GM21526 (cell line): ENCODE measurements around the gene MPRIP.

ENCODE experiments used
- ATAC-seq: cut with Tn5 transposase; IDR thresholded peaks from one replicate; pipeline ENCODE4 v1.9.1; 2021; ENCODE audit warnings: moderate library complexity; ENCODE audit not compliant: unreplicated experiment, low FRiP score

MPRIP gene

DNA sequence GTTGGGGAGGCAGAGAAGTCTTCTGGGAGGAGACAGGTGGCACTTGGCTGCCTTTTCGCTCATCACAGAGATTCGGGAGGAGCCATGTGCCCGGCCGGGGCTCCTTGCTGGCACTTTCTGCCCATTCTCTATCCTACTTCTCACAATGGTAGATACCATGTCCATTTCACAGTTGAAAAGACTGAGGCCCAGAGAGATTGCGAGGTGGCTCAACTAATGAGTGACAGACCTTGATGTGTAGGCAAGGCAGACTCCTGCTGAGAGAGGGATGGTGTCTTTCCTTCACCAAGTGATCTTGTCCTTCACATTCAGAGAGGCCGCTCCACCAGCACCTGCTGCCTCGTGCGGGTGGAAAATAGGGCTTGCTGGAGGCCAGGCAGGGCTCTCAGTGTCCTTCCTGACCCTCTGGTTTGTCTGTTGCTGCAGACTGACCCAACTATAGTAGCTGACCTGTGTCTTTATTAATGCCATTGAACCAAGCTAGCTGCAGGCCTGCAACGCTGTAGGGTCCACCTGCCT lies 42.1 kb downstream of the MPRIP start:
- no peak for ATAC-seq

DNA sequence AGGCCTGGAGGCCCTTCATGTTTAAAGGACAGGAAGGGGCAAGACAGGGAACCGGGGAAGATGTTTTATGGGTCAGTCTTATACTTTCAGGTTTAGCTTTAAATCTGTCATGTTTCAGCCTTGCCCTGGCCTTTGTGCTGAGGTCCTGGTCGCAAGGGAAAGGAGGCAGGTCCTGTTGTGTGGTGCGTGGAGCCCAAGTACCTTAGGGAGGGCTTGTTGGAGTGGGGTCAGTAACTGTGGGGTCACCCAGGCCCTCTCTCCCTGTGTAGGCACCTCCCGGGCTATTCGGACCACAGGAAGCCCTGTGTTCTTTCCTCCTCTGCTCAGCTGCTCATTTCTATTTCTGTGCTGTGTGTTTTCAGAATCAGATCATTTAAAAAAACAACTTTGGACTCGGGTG lies 42.7 kb downstream of the MPRIP start:
- ATAC-seq = no peak

DNA sequence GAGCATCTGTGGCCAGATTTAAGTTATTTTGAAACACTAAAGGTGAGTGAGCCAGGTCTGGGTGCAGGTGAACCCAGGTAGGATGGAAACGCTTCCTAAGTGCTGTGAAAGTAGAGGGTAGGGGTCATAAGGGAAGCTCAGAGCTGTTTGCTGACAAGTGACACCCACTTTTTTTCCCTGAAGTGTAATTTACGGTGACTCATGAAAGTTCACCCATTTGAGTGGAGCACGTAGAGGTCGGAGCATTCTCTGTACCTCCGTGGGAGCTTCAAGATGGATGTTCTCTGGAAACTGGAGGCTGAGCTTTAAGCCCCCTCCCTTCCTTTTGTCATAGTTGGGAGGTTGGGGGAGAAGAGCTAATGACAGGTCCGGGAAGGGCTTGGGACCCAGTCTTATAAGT lies 44.3 kb downstream of the MPRIP start:
- no peak for ATAC-seq

DNA sequence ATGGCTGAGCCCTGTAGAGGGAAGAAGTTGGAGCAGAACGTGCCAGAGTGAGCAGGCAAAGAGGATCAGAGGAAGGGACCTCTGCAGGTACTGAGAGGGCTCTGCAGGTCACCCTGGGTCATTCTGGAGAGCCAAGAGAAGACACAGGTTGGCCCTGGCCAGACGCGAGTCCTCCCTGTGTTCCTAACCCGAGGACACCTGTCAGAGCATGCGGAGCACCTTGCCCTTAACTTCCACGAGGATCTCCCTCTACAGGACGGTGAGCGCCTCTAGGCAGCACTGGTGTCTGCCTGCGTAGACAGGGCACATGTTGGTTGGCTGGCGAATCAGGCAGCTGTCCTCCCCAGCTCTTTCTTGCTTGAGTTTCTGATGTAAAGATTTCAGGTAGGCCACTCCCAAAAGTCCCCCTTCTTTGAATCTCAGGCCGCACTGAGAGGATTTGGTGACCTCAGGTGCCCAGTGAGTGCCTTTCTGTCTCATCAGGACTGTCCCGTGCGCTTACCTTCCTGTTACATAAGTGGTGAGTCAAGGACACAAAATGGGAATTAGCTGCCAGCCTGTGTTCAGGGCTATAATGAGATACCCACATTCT lies 45.3 kb downstream of the MPRIP start:
- ATAC-seq = no peak

DNA sequence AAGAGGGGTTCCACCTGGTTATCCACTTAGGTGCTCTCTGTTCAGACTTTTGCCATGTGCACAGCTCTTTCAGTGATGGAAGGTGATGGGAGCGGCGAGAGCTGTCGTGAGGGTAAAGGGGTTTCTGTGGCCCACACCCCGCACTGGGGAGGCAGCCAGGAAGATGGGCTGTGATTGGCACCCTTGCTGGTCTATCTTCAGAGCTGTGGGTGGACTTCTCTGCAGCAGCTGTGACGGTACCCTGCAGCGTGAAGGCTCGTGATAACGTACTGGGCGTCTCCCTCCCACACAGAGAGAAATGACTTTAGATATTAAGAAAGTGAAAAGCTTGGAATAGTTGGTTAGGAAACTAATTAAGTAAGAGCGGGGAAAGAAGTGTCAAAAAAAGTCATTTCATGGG lies 45.8 kb downstream of the MPRIP start:
- ATAC-seq = no peak

DNA sequence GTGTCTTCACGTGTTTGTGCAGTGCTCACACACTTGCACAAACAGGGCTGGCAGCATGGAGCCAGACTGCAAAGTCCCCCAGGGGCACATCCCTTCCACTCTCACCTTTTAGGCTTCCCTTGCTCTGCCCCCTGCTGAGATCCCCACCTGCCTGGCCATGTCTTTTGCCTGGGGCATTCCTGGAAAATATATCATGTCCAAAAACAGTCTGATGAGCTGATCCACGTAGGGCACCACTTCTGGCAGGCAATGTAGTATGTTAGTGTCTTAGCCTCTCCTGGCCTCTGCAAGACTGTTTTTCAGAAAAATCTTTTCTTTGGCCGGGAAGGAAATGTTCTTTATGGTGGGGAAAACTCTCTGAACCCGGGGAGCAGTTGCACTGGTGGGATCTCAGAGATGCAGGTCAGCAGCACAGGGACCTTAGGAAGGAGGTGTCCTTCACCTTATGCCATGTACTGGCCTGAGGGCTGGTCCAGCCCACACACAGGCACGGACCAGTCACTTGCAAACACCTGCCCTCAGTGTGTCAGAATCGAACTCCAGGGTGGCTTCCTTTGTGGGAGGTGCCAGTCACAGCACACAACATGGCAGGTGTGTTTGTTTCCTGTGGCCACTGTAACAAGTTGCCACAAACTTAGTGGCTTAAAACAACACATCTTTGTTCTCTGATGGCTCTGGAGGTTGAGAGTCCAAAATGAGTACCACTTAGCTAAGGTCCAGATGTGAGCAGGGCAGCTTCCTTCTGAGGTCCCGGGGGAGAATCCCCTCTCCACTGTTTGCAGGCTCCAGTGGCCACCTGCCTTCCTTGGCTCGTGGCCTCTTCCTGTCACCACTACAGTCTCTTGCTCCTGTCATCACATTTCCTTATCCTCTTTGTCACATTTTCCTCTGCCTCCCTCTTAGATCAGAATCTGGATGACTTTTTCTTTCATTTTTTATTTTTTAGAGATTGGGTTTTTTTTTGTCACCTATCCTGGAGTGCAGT lies 46.6 kb downstream of the MPRIP start:
- no peak for ATAC-seq

DNA sequence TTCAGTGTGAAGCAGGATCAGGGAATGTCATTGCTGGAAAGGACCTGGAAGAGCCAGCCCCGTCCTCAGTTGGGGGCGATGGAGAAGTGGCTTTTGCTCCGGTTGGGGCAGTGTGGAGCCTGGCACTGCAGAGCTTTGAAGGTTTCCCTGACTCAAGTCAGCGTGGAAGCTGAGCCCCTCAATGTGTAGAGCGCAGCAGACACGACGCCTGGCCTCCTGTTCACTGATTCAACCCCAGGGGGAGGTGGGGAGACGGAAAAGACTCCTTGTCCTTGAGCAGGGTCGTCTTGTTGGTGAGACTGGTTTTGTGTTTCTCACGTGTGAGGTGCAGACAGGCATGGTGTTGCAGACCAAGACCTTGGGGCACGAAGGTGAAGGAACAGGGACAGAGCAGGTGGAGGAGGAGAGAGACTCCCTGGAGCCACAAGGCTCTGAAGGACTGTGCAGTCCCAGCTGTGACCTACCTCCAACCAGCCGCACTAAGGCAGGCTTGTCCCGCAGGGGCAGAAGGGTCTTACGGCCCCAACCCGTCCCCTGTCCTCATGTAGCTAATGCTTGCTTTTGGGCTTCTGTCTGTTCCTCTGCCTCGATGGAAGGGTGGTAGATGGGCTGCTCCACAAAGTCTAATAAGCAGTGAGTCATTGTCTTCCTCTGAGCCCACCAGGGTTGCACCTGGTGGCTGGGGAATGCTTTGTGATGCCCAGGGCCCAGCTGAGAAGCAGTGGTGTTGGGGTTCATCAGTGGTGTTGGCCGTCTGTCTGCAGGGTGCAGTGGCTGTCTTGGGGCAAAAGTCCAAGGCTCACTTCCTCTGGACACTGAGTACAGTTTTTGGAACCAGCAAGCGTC lies 47.8 kb downstream of the MPRIP start:
- ATAC-seq = no peak

DNA sequence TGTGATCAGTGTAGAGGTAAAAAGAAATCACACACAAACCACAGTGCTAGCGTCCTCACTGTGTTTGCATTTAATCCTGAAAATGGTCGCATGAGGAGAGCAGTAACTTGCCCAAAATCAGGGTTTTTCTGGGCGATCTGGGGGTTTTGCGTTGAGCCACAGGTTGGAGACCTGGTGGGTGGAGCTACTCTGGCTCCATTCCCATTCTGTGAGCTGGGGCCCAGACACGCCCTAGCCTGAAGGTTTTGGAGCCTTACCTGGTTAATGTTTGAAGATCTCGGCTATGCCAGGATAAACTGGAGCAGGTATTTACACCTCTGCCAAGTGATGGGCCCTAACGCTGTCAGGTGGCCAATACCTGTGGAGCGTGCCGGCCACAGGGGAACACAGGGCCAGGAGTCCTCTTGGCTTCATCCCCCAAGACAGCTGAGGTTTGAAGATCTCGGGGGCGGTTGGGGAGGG lies 48.4 kb downstream of the MPRIP start:
- ATAC-seq = no peak

DNA sequence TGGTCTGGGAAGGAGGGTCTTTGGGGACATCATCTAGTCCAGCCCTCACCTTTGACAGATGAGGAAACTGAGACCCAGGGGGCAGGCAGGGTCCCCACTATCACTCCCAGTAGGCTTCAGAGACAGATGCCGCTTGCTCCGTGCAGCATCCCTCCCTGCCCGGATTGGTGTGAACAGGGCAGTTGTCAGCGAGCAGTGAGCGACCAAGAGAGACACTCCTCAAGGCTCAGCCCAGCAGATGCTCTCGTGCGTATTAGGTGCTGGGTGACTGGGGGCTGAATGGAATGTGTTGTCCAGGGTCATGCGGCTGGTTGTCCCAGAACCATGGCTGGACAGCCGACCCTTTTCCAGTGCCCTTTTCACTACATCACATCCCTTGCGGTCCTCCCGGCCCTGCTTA lies 49.0 kb downstream of the MPRIP start:
- no peak for ATAC-seq

DNA sequence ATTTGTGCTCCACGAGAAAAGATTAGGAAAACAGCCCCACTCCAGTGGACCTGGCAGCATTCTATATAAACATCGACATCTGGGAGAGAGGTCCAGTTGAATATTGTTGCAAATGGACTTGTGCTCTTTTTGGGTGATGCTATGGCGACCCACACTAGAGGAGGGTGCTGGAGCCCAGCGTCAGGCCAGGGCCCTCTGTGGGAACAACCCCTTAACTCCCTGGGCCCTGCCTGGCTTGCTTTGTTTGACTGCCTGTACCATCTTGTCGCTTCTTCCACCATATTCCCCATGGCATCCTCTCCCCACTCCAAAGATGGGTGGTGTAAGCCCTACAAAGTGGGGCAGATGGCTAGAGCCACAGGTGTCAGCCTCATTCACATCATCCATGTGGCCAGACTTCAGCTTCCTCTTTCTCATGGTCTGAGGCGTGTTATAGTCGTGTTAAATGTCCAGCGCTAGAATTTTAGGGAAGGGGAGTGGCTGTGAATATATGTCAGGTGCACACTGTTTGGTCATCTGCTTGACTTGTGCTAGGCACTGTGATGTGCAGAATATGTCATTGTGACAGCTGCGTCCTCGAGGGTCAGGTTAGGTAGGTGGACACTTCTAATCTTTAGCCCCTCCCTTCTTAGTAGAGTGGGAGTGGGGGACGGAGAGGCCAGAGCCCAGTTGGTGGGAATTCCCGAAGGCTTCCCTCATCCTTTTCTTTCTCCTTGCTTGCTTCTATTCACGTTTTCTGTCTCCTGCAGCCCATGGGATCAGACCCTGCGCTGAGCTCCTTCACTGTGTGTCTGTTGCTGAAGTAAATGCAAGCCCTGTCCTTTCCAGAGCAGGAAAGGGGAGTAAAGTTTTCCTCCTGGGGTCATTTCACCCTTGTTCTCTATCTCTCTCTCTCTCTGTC lies 49.8 kb downstream of the MPRIP start:
- no peak for ATAC-seq

DNA sequence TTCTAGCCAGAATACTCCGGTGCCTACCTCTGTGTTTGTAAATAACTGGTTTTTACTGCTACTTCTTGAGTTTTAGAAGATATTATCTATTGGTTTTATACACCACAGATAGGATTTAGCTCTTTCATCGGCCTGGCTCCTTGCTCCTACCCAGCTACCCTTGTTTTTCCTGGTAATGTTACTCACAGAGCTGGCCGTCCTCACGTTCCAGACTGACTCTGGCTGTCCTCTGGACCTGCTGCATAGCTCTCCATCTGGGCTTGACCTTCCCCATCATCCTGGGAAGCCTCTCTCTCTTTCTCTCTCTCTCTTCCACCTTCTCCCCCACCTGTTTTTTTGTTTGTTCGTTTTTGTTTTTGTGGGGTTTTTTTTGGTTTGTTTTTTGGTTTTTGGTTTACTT lies 51.5 kb downstream of the MPRIP start:
- ATAC-seq = no peak

DNA sequence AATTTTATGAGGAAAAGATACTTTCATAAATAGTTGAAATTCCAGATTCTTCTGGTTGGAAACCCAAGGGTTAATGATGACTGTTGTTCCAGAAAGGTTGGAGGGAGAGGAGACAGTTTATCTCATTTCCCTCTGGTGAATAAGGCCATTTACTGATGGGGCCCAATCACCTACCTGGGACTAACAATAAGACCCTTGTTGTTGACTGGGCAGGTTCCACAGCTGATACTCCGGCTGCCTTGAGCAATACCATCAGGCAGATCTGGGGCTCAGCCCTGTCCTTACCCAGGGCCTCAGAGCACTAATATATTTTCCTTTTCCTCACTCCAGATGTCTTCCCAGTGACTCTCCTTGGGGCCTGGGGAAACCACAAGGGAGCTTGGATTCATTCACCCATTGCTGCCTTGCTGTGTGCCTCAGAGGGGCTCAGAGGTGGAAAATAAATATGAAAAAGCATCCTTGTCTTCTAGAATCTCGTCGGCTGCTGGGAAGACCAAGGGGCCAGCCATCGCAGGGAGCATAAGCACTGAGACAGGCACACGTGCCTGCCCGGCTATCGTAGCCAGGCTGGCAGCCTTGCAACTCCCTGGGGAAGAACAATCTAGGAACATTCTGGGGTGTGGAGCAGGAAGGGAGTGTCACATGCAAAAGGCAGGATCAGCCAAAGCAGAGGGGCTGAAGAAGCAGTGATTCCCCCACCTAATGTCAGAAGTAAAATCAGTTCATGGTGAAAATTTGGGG lies 54.4 kb downstream of the MPRIP start:
- no peak for ATAC-seq

DNA sequence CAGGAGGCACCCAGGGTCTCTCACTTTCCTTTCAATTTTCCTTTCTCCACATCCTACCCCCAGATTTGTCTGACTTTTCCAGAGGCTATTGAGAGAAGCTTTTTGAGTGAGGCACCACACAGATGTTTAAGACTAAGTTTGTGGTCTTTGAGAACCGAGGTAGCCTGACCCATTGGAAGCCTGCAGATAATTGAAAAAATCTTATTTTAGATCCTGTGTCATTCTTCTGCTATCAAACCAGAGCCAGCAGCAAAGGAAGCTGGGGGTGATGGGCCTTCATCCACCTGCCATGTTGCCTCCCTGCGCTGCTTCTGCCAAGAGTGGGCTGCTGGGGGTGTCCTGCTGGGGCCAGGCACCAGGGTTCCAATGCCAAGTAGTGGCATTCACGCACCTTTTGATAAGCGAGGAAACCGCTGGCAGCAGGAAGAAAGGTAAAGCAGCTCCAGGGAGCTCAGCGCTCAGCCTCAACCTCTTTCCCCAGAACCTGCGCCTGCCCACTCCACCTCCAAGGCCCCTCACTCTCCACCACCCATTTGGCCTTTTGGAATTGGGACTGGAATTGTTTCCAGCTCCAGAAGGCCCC lies 55.6 kb downstream of the MPRIP start:
- no peak for ATAC-seq

DNA sequence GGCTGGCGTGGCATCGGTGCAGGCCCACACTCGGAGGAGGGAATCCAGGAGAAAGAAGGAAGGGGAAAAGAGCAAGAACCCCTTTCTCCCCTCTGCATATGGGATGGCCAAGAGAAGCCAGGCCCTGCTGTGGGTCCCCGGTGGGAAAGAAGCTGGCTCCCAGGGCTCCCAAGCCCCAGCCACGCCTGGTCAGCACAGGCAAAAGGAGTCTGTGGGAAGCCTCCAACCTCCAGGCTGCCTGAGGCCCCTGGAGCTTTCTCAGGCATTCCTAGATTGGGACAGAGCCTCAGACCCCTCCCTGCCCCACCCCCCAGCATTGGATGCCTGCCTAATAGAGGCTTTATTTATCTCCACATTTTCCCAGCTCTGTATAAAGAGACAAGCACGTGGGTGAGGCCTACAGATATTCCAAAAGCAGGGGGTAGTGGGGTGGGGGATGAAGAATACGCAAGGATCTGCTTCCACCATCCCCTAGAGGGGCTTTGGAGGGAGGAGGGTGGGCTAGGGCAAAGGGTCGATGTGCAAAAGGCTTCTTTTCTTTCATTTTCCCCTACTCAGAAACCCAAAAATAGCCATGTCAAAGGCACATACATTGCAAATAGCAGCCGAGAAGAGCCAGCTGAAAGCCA lies 56.4 kb downstream of the MPRIP start:
- no peak for ATAC-seq

DNA sequence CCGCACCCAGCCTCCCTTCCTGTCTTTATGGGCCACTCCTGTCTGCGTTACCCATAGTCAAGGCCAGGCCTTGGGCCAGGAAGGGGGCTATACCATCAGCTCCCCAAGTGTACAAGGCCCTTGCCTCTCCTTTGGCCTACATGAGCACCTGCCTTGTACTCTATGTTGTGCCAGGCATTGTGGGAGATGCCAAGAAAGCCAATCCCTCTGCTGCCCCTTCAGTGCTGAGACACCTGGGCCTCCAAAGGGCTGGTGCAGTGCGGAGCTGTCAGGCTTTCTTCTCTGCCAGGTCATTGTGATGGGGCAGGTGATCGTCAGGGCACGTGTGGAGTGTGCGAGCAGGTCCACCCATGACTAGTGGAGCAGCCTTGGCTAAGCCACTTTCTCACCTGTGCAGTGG lies 59.9 kb downstream of the MPRIP start:
- no peak for ATAC-seq

DNA sequence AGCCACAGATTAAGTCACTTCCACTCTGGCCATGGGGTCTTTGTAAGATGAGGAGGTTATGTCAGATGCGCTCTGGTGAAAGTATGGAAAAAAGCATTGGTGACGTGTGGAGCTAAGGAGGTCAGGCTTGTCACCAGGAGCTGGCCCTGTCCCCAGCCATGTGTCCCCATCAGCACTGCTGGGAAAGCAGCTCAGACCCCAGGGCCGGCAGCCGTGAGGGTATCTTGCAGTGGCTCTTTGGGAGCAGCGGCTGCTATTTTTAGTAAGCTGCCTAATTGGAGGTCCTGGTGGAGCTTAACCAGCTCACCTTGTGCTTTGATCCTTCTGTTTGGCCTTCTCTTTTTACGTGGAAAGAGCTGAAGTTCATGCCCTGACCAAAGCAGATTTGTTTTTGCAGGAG lies 60.9 kb downstream of the MPRIP start:
- no peak for ATAC-seq

DNA sequence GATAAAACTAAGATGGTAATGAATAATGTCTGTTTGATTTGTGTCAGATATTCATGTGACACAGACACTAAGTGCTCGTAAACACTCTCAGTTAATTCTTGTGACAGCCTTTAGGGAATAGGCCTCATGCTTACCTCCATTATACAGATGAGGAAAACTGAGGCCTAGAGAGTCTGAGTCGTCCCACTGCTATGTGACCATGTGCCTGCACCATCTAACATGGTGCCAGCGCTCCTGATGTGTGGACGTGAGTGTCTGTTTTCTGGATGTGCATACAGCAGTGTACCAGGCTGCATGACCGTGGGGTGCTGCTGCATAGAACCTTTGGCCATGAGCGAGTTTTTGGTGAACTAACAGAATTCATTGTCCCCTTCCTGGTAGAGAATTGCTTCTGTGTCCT lies 61.8 kb downstream of the MPRIP start:
- ATAC-seq = no peak

DNA sequence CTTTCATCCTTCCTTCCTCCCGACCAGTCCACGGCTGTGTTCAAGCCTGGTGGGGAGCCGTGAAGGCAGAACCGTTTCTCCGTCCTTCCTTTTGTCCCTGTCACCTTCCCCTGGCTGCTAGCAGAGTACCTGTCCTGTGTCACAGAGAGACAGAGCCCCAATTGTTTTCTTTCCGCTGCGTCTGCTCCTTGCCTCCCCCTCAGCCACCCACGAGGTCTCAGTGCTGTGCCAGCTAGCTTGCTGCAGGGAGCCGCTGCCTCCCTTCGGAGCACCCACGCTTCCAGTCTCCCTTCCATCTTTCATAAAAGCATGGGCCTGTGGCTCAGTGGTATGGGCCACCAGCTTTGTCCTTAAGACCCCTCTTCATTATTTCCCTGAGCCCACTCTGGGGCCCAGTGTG lies 62.2 kb downstream of the MPRIP start:
- no peak for ATAC-seq
